Measurements from ENCODE around the gene SHPK. TPM values are rescaled to one million over a fixed set of nuclear protein-coding genes. Genes with fewer than 3 reads are reported as not detected.
"Not testable (repeated sequence)": the region's sequence is repeated elsewhere in the genome, so short reads cannot be mapped to it uniquely, and the experiment has no call there.

SHPK gene
- total RNA-seq, 1 experiment from 2014 or later = 9.7 TPM

DNA sequence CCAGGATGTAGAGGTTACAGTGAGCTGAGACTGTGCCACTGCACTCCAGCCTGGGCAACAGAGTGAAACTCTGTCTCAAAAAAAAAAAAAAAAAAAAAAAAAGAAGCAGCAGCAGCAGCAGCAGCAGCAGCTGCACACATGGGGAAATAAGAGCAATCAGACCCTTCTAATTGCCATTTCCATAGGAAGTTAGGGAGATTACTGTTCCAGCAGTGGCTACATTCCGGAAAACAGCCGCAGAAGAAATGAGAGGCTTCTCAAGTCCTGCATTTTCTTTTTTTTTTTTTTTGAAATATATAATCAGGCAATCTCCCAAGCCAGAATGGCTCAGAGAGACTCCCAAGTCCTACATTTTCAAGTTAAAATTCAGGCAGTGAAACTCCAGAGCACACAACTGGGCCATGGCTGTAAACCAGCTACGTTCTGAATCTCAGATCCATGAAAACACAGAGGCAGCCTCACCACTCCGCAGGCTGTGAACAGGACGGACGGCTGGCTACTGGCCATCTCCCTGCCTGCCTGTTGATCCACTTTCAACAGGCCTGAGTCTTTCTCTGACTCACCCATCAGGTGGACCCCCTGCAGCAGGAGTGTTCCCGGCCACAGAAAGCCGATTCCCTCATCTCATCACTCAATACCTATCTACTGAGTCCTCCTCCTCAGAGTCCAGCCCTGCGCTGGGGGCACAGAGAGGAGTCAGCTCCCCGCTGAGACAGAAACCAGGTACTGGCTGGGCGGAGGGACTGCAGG is 41.8 kb downstream of the SHPK start:
- DNase-seq (ENCODE audit: extremely low read depth, low read depth) = no peak

- no peak for DNase-seq (ENCODE audit: extremely low read depth, low read depth)
Measured at GRCh38 chr17:3593384-3593783, 42.7 kb downstream of the SHPK start.

GRCh38 chr17:3592216-3592860 is 43.7 kb downstream of the SHPK start:
- no peak for DNase-seq (ENCODE audit: extremely low read depth, low read depth)

GRCh38 chr17:3590768-3591167 is 45.3 kb downstream of the SHPK start:
- DNase-seq (ENCODE audit: extremely low read depth, low read depth) = no peak

- DNase-seq (ENCODE audit: extremely low read depth, low read depth) = no peak
Measured at GRCh38 chr17:3590231-3590630, 45.8 kb downstream of the SHPK start.

DNA sequence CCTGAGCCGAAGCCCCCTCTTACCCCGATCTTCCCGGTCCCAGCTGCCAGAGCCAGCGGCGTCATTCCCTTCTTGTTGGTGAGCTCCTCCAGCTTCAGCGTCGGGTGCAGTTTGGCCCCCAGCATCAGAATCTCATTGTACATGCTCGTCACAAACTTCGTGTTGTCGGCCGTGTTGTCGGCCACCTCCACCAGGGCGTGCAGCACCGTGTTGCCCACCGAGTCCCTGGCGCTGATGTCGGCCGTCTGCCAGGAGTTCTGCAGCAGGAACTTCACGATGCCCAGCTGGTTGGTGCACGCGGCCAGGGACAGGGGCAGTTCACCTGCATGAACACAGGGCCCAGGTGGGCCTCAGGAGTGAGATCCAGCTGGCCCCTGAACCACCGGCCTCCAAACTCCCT is 46.3 kb downstream of the SHPK start:
- no peak for DNase-seq (ENCODE audit: extremely low read depth, low read depth)

DNA sequence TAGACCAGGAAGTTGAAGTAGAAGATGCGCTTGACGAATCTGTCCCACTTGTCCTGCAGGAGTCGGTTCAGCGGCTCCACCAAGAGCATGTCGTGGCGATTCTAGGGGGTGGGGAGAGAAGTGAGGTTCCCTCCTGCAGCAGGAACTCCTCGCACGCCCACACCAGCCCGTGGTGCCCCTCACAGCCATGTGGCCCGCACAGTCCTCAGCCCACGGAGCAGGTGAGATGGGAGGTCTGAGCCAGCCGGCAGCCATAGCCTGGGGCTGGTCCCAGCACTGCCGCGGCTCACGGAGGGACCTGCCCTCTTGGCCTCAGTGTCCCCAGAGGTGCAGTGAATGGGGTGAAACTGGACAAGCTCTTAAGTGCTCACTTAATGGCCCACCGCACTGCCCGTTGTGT is 50.2 kb downstream of the SHPK start:
- no peak for DNase-seq (ENCODE audit: extremely low read depth, low read depth)

- DNase-seq (ENCODE audit: extremely low read depth, low read depth) = no peak
Measured at GRCh38 chr17:3583456-3583855, 52.6 kb downstream of the SHPK start.

- no peak for DNase-seq (ENCODE audit: extremely low read depth, low read depth)
Measured at GRCh38 chr17:3582915-3583314, 53.1 kb downstream of the SHPK start.

DNA sequence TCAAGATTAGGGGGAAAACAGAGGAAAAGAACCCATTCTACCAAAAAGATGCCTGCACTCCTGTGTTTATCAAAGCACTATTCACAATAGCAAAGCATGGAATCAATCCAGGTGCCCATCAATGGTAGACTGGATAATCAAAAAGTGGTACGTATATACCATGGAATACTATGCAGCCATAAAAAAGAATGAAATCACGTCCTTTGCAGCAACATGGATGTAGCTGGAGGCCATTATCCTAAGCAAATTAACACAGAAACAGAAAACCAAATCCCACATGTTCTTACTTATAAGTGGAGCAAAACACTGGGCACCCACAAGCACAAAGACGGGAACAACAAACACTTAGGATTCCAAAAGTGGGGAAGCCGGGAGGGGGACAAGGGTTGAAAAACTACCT is 57.4 kb downstream of the SHPK start:
- not testable (repeated sequence) for DNase-seq (ENCODE audit: extremely low read depth, low read depth)

- no peak for DNase-seq (ENCODE audit: extremely low read depth, low read depth)
Measured at GRCh38 chr17:3576970-3577369, 59.1 kb downstream of the SHPK start.

GRCh38 chr17:3575511-3575910 is 60.5 kb downstream of the SHPK start:
- DNase-seq (ENCODE audit: extremely low read depth, low read depth) = no peak

- no peak for DNase-seq (ENCODE audit: extremely low read depth, low read depth)
Measured at GRCh38 chr17:3574231-3574630, 61.8 kb downstream of the SHPK start.

DNA sequence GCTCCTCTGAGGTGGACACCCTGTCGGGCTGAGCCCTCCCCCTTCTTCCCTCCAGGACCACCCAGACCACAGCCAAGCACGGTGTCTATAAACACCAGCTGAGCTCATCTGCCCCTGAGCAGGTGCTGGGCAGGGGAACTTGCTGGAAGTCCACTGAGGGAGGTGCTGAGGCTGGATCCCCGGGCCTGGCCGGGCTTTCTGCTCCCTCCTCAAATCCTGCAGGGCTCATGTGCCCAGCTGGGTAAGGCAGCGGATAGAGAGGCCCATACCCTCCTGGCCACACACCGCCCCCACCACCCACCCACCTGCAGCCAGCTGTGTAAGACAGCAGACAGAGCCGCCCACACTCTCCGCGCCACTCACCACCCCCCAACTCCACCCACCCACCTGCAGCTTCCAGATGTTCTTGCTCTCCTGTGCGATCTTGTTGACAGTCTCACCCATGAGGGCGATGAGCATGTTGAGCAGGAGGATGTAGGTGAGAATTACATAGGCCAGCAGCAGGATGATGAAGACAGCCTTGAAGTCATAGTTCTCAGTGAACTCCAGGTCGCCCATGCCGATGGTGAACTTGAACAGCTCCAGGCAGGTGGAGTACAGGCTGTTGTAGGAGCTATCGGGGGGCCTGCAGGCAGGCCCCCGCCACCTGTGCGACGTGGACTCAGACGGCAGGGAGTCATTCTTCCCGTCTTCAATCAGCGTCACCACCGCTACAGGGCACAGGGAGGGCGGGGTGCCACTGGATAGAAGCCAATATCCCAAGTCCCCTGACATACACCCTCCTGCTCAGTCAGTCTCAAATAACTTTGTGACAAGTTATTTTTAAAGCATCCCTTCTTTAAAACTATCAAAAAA is 62.6 kb downstream of the SHPK start:
- DNase-seq (ENCODE audit: extremely low read depth, low read depth) = no peak

DNA sequence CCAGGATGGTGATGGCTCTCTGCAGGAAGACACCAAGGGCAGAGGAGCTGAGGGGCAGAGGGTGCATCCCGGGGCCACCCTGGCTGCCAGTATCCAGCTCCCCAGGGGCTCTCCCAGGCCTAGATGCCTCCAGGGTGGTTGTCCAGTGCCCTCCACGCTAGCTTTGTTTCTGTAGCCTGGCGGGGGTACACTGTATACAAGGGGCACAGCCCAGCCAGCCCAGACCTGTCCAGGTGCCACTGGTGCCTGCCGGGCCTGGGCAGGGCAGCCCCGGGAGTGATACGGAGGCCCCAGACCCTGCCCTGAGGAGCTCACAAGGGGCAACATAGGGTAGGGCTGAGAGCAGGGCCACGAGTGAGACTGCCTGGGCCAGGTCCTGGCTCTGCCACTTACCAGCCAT is 63.8 kb downstream of the SHPK start:
- DNase-seq (ENCODE audit: extremely low read depth, low read depth) = no peak

DNA sequence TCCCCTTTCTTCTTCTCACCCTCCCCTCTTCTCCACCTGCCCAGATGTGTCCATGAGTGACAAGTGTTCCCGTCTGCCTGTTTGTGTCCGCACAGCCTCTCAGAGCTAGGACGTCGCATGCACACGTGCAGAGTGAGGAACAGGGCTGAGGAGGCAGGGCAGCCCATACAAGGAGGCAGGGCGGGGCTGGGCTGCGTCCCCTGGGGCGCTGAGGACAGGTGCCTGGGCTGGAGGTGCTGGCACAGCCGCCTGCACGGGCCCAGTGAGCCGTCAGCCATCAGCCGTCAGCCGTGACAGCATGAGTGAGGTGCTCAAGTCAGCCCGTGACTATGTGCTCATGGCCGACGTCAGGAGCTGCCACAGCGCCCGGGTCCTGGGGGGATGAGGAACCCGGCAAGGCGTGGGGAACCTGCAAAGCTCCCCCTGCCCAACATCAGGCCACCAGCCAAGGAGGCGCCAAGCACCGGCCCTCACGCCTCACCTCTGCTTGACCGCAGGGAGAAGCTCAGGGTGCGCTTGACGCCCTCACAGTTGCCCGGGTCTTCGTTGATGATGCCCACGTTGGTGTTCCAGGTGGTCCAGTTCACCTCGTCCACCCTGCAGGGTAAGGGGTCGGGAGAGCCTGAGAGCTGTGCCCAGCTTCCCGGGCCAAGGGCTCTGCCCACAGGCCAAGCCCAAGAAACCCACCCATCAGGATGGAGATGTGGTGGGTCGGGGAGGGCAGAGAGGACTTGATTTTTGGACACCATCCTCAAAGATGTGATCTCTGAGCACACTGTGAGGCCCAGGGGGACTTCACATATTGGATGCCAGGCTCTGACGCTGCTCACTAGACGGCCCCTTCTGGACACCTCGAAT is 64.8 kb downstream of the SHPK start:
- no peak for DNase-seq (ENCODE audit: extremely low read depth, low read depth)

- no peak for DNase-seq (ENCODE audit: extremely low read depth, low read depth)
Measured at GRCh38 chr17:3569534-3570137, 66.4 kb downstream of the SHPK start.

DNA sequence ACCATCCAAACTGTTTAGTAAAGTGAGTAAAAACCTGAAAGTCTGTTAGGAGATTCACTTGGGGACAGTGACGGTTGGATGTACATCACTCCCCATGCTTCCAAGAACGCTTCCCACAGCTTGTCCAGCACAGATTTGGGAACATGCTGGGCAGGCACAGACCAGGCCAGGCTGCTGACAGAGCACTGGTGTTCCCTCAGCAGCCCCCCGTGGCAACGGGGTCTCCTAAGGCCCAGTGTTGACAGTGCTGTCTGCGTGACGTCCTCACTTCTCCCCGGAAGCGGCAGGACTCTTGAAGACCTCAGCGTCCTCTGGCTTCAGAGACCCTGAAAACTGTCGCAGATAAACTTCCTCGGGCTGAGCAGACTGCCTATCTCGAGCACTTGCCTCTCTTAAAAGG is 69.5 kb downstream of the SHPK start:
- no peak for DNase-seq (ENCODE audit: extremely low read depth, low read depth)

DNA sequence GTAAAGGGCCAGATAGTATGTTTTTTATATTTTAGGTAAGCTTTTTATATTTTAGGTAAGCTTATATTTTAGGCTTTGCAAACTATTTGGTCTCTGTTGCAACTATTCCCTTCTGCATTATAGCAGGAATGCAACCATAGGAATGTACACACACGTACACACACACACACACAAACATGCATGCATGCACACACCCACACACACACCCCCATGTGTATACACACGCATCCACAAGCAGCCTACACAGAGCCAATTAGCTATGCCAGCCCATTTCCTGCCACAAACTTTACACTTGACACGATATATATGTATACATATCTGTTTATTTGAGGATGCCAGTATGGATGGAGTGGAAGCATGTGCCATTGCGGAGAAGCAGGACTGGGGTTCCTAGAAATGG is 70.9 kb downstream of the SHPK start:
- no peak for DNase-seq (ENCODE audit: extremely low read depth, low read depth)

DNA sequence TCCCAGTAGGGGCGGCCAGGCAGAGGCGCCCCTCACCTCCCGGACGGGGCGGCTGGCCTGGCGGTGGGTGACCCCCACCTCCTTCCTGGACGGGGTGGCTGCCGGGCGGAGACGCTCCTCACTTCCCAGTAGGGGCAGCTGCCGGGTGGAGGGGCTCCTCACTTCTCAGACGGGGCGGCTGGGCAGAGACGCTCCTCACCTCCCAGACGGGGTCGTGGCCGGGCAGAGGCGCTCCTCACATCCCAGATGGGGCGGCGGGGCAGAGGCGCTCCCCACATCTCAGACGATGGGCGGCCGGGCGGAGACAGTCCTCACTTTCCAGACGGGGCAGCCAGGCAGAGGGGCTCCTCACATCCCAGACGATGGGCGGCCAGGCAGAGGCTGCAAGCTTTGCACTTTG is 71.8 kb downstream of the SHPK start:
- DNase-seq (ENCODE audit: extremely low read depth, low read depth) = not testable (repeated sequence)

All from NCI-H460 (cell line).